GM19035 (cell line): ENCODE results near the gene ITGB3.

Source experiments
- ATAC-seq: cut with Tn5 transposase; IDR thresholded peaks from one replicate; pipeline ENCODE4 v1.9.1; 2021; ENCODE audit not compliant: unreplicated experiment

Gene ITGB3

GRCh38 chr17:47325176-47325575, 71.5 kb downstream of the ITGB3 start:
- ATAC-seq, result no peak

DNA sequence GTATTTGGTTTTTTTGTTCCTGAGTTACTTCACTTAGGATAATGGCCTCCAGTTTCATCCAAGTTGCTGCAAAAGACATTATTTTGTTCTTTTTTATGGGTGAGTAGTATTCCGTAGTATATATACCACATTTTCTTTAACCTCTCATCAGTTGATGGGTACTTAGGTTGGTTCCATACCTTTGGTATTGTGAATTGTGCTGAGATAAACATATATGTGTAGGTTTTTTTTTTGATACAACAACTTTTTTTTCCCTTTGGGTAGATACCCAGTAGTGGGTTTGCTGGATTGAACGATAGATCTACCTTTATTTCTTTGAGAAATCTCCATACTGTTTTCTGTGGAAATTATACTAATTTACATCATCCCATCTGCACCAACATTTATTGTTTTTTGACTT, 76.9 kb downstream of the ITGB3 start:
- ATAC-seq, result no peak

DNA sequence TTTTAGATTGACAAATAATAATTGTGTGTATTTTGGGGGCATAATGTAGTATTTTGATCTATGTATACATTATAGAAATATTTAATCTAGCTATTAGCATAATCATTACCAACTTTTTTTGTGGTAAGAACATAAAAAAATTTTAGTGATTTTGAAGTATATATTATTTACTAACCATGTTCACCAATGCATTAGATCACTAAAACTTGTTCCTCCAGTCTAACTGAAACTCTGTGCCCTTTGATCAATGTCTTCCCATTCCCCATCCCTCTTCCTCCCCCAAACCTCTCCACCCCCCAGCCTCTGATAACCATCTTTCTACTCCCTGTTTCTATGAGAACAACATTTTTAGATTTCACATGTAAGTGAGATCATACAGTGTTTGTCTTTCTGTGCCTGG, 78.7 kb downstream of the ITGB3 start:
- no peak for ATAC-seq

GRCh38 chr17:47335101-47335936, 81.7 kb downstream of the ITGB3 start:
- ATAC-seq, result no peak

DNA sequence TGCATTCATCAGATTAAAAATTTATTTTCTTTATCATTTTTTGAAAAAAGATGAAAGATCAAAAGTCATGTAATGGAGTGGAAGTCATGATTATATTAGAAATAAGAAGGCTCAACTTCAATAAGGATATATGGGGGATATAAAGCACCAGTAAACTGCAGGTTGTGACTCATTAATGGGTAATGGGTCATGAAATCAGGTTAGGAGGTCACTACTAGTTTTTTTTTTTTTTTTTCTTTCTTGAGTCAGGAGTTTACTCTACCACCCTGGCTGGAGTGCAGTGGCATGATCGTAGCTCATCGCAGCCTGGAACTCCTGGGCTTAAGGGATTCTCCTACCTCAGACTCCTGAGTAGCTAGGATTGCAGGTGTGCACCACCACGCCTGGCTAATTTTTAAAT, 84.4 kb downstream of the ITGB3 start:
- no peak for ATAC-seq

GRCh38 chr17:47352848-47353247, 99.2 kb downstream of the ITGB3 start:
- no peak for ATAC-seq

GRCh38 chr17:47358652-47359051, 105.0 kb downstream of the ITGB3 start:
- ATAC-seq, result no peak
